NB4 (cell line): ENCODE measurements around the gene SHC2.
"Not testable (repeated sequence)": the region's sequence is repeated elsewhere in the genome, so short reads cannot be mapped to it uniquely, and the experiment has no call there.

Experiments used
- DNase-seq: peaks from one replicate; pipeline ENCODE4 v3.0.0; 2010; ENCODE audit warnings: low read depth
- H3K4me3 ChIP-seq: one replicate; pipeline ENCODE4 v1.5.1; 2011; ENCODE audit warnings: mild to moderate bottlenecking, low read depth, low read length, moderate library complexity
- CTCF ChIP-seq: IDR thresholded peaks from one replicate; pipeline ENCODE4 v1.5.1; 2012; ENCODE audit warnings: low read depth, low read length
- MYC ChIP-seq: IDR thresholded peaks from 2 replicates; pipeline ENCODE4 v1.6.1; 2011; ENCODE audit warnings: low read depth, low read length
- POLR2A ChIP-seq: IDR thresholded peaks from 2 replicates; pipeline ENCODE4 v1.6.1; 2011; ENCODE audit warnings: mild to moderate bottlenecking; ENCODE audit not compliant: insufficient read length; ENCODE audit errors: extremely low read depth
- TF ChIP-seq, protein P1 (sequence below): IDR thresholded peaks from 2 replicates; pipeline ENCODE4 v1.6.1; 2011; ENCODE audit warnings: low read depth, low read length

SHC2 gene

DNA sequence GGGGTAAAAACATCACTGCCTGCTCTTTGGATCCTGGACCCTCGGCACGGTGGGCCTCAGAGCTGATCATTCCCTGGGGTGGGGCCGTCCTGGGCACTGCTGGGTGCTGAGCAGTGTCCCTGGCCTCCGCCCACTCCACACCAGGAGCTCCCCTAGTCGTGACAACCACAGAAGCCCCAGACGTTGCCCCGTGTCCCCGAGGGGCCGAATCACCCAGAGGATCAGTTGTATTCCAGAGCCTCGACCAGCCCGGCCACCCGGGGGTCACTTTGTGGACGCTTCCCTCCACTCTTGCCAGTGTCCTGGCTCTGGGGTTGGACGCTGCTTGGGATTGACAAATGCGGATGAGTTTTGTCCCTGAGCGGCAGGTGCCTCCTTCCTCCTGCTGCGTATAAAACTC lies 62.1 kb downstream of the SHC2 start:
- no peak overlapping the region for H3K4me3 ChIP-seq
- DNase-seq, result no peak
- TF ChIP-seq, protein P1, sequence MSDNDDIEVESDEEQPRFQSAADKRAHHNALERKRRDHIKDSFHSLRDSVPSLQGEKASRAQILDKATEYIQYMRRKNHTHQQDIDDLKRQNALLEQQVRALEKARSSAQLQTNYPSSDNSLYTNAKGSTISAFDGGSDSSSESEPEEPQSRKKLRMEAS, result no peak
- TF ChIP-seq POLR2A (no peak), CTCF (no peak), MYC (no peak)

DNA sequence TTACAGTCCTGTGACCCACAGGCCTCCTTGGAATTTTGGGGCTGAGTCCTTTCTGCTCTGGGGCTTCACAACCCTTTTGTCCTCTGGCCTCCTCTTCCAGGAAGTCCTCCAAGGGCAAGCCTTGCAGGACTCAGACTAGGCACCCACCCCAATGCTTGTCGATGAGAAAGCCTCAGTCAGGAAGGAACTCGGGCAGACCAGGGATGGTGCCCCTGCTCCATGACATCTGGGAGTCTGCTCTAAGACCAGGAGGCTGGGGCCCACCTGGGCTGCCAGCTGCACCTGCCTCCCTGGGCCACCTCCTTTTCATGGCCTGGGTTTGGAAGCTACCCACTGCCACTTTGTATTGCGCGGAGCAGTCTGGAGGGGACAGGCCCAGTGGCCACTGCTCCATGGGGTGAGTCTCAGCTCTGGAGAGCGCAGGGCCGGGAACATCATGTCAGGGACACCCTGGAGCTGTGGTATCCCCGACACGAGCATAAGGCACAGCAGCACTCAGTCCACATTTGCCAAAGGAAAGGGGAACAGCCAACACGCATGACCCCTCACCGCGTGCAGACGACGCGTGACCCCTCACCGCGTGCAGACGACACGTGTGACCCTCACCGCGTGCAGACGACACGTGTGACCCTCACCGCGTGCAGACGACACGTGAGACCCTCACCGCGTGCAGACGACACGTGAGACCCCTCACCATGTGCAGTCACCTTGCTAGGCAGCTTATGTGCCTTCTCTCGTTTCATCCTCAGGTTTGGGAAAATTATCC lies 62.7 kb downstream of the SHC2 start:
- TF ChIP-seq MYC, result no peak
- no peak for TF ChIP-seq POLR2A
- TF ChIP-seq CTCF, result no peak
- TF ChIP-seq, protein P1, result no peak
- H3K4me3 ChIP-seq, result no peak overlapping the region
- no peak for DNase-seq

DNA sequence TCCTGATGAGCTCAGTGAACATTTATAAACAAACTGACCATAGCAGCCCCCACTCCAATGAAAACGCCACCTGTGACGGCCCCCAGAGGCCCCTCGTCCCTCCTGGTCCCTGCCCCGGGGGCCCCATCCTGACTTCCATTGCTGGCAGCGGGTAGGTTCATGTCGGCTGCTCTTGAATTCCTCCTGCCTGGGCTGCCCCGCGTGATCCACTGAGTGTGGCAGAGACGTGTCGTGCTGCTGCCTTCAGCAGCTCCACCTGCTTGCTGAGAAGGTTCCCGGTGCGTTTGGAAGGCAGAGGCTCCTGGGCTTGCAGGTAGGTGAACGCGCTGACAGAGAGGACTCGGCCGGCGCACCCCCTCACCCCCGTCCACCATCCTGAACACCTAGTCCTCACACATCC lies 63.5 kb downstream of the SHC2 start:
- H3K4me3 ChIP-seq, result no peak overlapping the region
- DNase-seq, result no peak
- TF ChIP-seq, protein P1, result no peak
- TF ChIP-seq CTCF (no peak), POLR2A (no peak)

DNA sequence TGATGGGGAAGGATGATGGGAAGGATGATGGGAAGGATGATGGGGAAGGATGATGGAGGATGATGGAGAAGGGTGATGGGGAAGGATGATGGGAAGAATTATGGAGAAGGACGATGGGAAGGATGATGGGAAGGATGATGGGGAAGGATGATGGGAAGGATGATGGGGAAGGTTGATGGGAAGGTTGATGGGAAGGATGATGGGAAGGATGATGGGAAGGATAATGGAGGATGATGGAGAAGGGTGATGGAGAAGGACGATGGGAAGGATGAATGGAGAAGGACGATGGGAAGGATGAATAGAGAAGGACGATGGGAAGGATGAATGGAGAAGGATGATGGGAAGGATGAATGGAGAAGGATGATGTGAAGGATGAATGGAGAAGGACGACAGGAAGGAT lies 65.4 kb downstream of the SHC2 start:
- TF ChIP-seq CTCF (no peak), POLR2A (no peak), MYC (no peak)
- TF ChIP-seq, protein P1, result no peak
- H3K4me3 ChIP-seq, result no peak overlapping the region
- DNase-seq, result no peak

DNA sequence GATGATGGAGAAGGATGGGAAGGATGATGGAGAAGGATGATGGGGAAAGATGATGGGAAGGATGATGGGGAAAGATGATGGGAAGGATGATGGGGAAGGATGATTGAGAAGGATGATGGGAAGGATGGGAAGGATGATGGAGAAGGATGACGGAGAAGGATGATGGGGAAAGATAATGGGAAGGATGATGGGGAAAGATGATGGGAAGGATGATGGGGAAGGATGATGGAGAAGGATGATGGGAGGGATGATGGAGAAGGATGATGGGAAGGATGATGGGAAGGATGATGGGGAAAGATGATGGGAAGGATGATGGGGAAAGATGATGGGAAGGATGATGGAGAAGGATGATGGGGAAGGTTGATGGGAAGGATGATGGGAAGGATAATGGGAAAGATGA lies 66.0 kb downstream of the SHC2 start:
- H3K4me3 ChIP-seq, DNase-seq: not testable (repeated sequence)

GRCh38 chr19:393560-393959 lies 67.3 kb downstream of the SHC2 start:
- H3K4me3 ChIP-seq, DNase-seq: not testable (repeated sequence)

DNA sequence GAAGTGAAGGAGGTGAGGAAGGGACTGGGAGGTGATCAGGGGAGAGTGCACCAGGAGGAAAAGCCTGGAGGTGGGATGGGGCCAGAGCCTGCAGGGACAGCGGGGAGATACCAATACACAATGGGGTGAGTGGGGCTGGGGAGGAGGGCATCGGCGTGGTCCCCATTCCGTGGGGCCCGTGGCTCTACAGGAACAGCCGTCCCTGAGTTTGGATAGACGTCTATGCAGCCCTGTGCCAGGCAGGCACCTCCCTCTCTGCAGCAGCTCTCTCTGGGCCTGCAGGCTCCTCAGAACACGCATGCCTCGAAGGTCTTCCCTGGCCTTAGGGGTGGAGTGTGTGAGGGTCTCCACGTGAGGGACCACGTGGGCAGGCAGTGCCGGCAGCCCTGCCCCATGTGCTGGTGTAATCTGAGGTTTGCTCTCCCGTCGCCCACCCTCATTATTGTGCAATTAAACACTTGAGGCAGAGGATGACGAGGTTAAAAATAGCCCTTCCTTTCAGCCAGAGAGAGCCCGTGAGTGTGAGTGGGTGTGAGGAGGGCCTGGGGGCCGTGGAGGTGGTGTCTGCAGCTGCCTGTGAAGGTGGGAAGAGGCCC lies 68.4 kb downstream of the SHC2 start:
- no peak overlapping the region for H3K4me3 ChIP-seq
- TF ChIP-seq CTCF, result no peak
- TF ChIP-seq, protein P1, result peak; percentile 78
- TF ChIP-seq POLR2A, result no peak
- TF ChIP-seq MYC, result no peak; the same call in 1 of the 2 replicates
- DNase-seq, result peak; percentile 28
